Endothelial cell (in vitro differentiated cells): Measurements from ENCODE around the gene RPTOR. TPM values are rescaled to one million over a fixed set of nuclear protein-coding genes. Genes with fewer than 3 reads are reported as not detected.

Experiments
- DNase-seq: peaks from one replicate; pipeline ENCODE4 v3.0.0; 2021; ENCODE audit warnings: low spot score
- H3K27ac Mint-ChIP-seq: one replicate; pipeline ENCODE4 v1.8.0; 2021; ENCODE audit warnings: mixed read lengths, inconsistent platforms; ENCODE audit not compliant: unreplicated experiment
- H3K27me3 Mint-ChIP-seq: one replicate; pipeline ENCODE4 v1.8.0; 2021; ENCODE audit warnings: mild to moderate bottlenecking, moderate library complexity, mixed read lengths, inconsistent platforms; ENCODE audit not compliant: unreplicated experiment
- H3K36me3 Mint-ChIP-seq: one replicate; pipeline ENCODE4 v1.8.0; 2021; ENCODE audit warnings: mild to moderate bottlenecking, low read depth, mixed read lengths, inconsistent platforms; ENCODE audit not compliant: unreplicated experiment
- H3K4me1 Mint-ChIP-seq: one replicate; pipeline ENCODE4 v1.8.0; 2021; ENCODE audit warnings: mild to moderate bottlenecking, mixed read lengths, inconsistent platforms; ENCODE audit not compliant: unreplicated experiment
- H3K4me3 Mint-ChIP-seq: one replicate; pipeline ENCODE4 v1.8.0; 2021; ENCODE audit warnings: mild to moderate bottlenecking, mixed read lengths, inconsistent platforms; ENCODE audit not compliant: unreplicated experiment
- H3K9me3 Mint-ChIP-seq: one replicate; pipeline ENCODE4 v1.8.0; 2021; ENCODE audit warnings: mixed read lengths, inconsistent platforms; ENCODE audit not compliant: unreplicated experiment
- CTCF ChIP-seq: fragments of 200-600 bp; sonication (generic); IDR thresholded peaks from one replicate; pipeline ENCODE4 v1.5.0; 2021; ENCODE audit warnings: antibody characterized with exemption; ENCODE audit not compliant: unreplicated experiment
- total RNA-seq: library from RNA; stranded (reverse); fragmentation: NEBNext Ultra II Directional; extraction: Animal tissue kit (Norgen Biotek cat#: 25700); gene quantifications from one replicate; pipeline ENCODE4 v1.2.1, GENCODE V29; 2021; ENCODE audit not compliant: unreplicated experiment

RPTOR gene
- total RNA-seq, 1 donor from 2014 or later: 36.7 TPM

GRCh38 chr17:80779336-80779735 lies 234.7 kb downstream of the RPTOR start:
- Mint-ChIP-seq H3K27me3 (peaks cover 1% of the 10 kb centered on the region), H3K27ac (no peak overlapping the region), H3K4me1 (peaks cover 33% of the 10 kb centered on the region)

GRCh38 chr17:80779961-80780380 lies 235.3 kb downstream of the RPTOR start:
- no peak overlapping the region for H3K4me3 Mint-ChIP-seq
- no peak for DNase-seq
- no peak overlapping the region for H3K27ac Mint-ChIP-seq

More at GRCh38 chr17:80779336-80779735, 234.7 kb downstream of the RPTOR start:
- no peak for DNase-seq
- no peak for TF ChIP-seq CTCF
- Mint-ChIP-seq H3K4me3 (no peak overlapping the region), H3K9me3 (no peaks in the 10 kb centered on the region), H3K36me3 (peaks cover 6% of the 10 kb centered on the region)

GRCh38 chr17:80780381-80781198 lies 236.0 kb downstream of the RPTOR start:
- Mint-ChIP-seq H3K27me3 (peaks cover 1% of the 10 kb centered on the region), H3K27ac (no peak overlapping the region), H3K9me3 (no peaks in the 10 kb centered on the region), H3K4me1 (peaks cover 21% of the 10 kb centered on the region), H3K4me3 (no peak overlapping the region), H3K36me3 (peaks cover 6% of the 10 kb centered on the region)
- no peak for DNase-seq
- no peak for TF ChIP-seq CTCF

More at GRCh38 chr17:80779961-80780380, 235.3 kb downstream of the RPTOR start:
- Mint-ChIP-seq H3K9me3 (no peaks in the 10 kb centered on the region), H3K4me1 (peaks cover 27% of the 10 kb centered on the region), H3K36me3 (peaks cover 6% of the 10 kb centered on the region), H3K27me3 (peaks cover 1% of the 10 kb centered on the region)
- TF ChIP-seq CTCF: no peak

GRCh38 chr17:80781211-80781610 lies 236.6 kb downstream of the RPTOR start:
- no peak for DNase-seq
- Mint-ChIP-seq H3K27ac (no peak overlapping the region), H3K9me3 (no peaks in the 10 kb centered on the region), H3K36me3 (peaks cover 6% of the 10 kb centered on the region), H3K4me1 (peaks cover 21% of the 10 kb centered on the region), H3K4me3 (no peak overlapping the region), H3K27me3 (peaks cover 1% of the 10 kb centered on the region)
- TF ChIP-seq CTCF: no peak

GRCh38 chr17:80781807-80782277 lies 237.2 kb downstream of the RPTOR start:
- Mint-ChIP-seq H3K4me1 (peaks cover 21% of the 10 kb centered on the region), H3K4me3 (no peak overlapping the region), H3K27ac (no peak overlapping the region), H3K9me3 (no peaks in the 10 kb centered on the region), H3K36me3 (peaks cover 6% of the 10 kb centered on the region), H3K27me3 (no peaks in the 10 kb centered on the region)
- TF ChIP-seq CTCF: no peak
- DNase-seq: no peak
